Gastrocnemius medialis (tissue), 4 donors: Measurements from ENCODE around the gene TMTC2. TPM values are rescaled to one million over a fixed set of nuclear protein-coding genes. Genes with fewer than 3 reads are reported as not detected.

Source experiments
- ATAC-seq, 2 donors: fragments of 150-250 bp; one replicate each; pipeline ENCODE4 v1.9.1; 2016
- DNase-seq, 2 donors: peaks; one replicate each; pipeline ENCODE4 v3.0.0-alpha.2; 2019
- H3K27ac ChIP-seq, 4 donors: fragments of 200-600 bp; sonication (generic); 1 replicate in 1 of 4; 2 replicates in 3 of 4; pipeline ENCODE4 v1.5.1; 2016 to 2018; ENCODE audit warnings: mild to moderate bottlenecking in 2 of 4, moderate library complexity in 1 of 4
- H3K27me3 ChIP-seq, 3 donors: fragments of 200-600 bp; sonication (generic) in 2 of 3; 1 replicate in 1 of 3; 2 replicates in 2 of 3; pipeline versions ENCODE4 v1.5.1 to v1.6.0; 2016 to 2019; ENCODE audit warnings: mild to moderate bottlenecking in 1 of 3, moderate library complexity in 1 of 3
- H3K36me3 ChIP-seq, 2 donors: fragments of 200-600 bp; sonication (generic) in 1 of 2; one replicate each; pipeline ENCODE4 v1.5.1; 2017 to 2018
- H3K4me1 ChIP-seq, 2 donors: fragments of 200-600 bp; sonication (generic) in 1 of 2; one replicate each; pipeline ENCODE4 v1.5.1; 2016 to 2017; ENCODE audit warnings: mild to moderate bottlenecking in 2 of 2
- H3K4me3 ChIP-seq, 4 donors: fragments of 200-600 bp; sonication (generic) in 3 of 4; 1 replicate in 1 of 4; 2 replicates in 3 of 4; pipeline ENCODE4 v1.5.1; 2016 to 2019; ENCODE audit warnings: mild to moderate bottlenecking in 2 of 4
- H3K9me3 ChIP-seq, 3 donors: fragments of 200-600 bp; sonication (generic) in 2 of 3; 1 replicate in 1 of 3; 2 replicates in 2 of 3; pipeline ENCODE4 v1.5.1; 2016 to 2019
- CTCF ChIP-seq, 5 experiments: fragments of 450-650 bp in 3 of 5; fragments of 200-600 bp in 2 of 5; sonication (generic) in 2 of 5; IDR thresholded peaks in 4 of 5; conservative IDR thresholded peaks in 1 of 5; 1 replicate in 4 of 5; 2 replicates in 1 of 5; pipeline ENCODE4 v1.5.1; 2016 to 2019; ENCODE audit warnings: antibody characterized with exemption in 5 of 5, mild to moderate bottlenecking in 3 of 5, moderate library complexity in 3 of 5
- POLR2A ChIP-seq, 2 donors: fragments of 450-650 bp; IDR thresholded peaks; one replicate each; pipeline ENCODE4 v1.6.1; 2017; ENCODE audit warnings: antibody characterized with exemption in 2 of 2, mild to moderate bottlenecking in 2 of 2, moderate library complexity in 2 of 2
- in situ Hi-C, 4 donors: fragments of 200-750 bp; cut with MboI; loops; one replicate each; pipeline versions ENCODE4 v1.15.0 to v1.8.0; 2017; ENCODE audit warnings: low sequenced_read_pairs in 4 of 4
- intact Hi-C: fragments of 100-400 bp; cut with DNase I; formaldehyde crosslinking; loops from one replicate; pipeline ENCODE4 v1.15.1; 2023; ENCODE audit warnings: low total_unique reads
- total RNA-seq, 4 donors: library from RNA; depleted of rRNA; stranded (reverse); fragments of >200 nt; gene quantifications; one replicate each; pipeline versions ENCODE4 v1.1.0 to v1.2.3, GENCODE V29; 2016

The TMTC2 gene
- total RNA-seq, 4 donors from 2014 or later, result 1.6 to 2.5 (median 1.9) TPM

- DNase-seq (no peak), ATAC-seq (no peak)
- no peaks in the 10 kb centered on the region for H3K9me3 ChIP-seq
- no peaks in the 10 kb centered on the region for H3K4me1 ChIP-seq
- H3K4me3 ChIP-seq, result no peak overlapping the region
- no peaks in the 10 kb centered on the region for H3K27me3 ChIP-seq
- TF ChIP-seq POLR2A (IDR thresholded peaks at IDR 0.05), result no peak
- TF ChIP-seq CTCF (IDR thresholded peaks at IDR 0.05 in 4 of 5, conservative IDR thresholded peaks at IDR 0.05 in 1 of 5), result no peak
- H3K36me3 ChIP-seq, result no peaks in the 10 kb centered on the region
- intact Hi-C loops, result no loop called here
- in situ Hi-C loops, result no loop called here
- H3K27ac ChIP-seq, result no peak overlapping the region
Observed at GRCh38 chr12:82942521-82942920, 255.8 kb downstream of the TMTC2 start.

GRCh38 chr12:82942991-82943401 is 256.3 kb downstream of the TMTC2 start:
- no peaks in the 10 kb centered on the region for H3K4me1 ChIP-seq
- H3K4me3 ChIP-seq, result no peak overlapping the region
- no peak overlapping the region for H3K27ac ChIP-seq
- no peak for DNase-seq
- in situ Hi-C loops (no loop called here), intact Hi-C loops (no loop called here)
- H3K27me3 ChIP-seq, result no peaks in the 10 kb centered on the region
- no peaks in the 10 kb centered on the region for H3K9me3 ChIP-seq
- TF ChIP-seq CTCF (IDR thresholded peaks at IDR 0.05 in 4 of 5, conservative IDR thresholded peaks at IDR 0.05 in 1 of 5), result no peak
- H3K36me3 ChIP-seq, result no peaks in the 10 kb centered on the region
- no peak for ATAC-seq

- in situ Hi-C loops (no loop called here), intact Hi-C loops (no loop called here)
- Histone ChIP-seq H3K9me3 (no peaks in the 10 kb centered on the region), H3K27ac (no peak overlapping the region), H3K4me1 (no peaks in the 10 kb centered on the region), H3K27me3 (no peaks in the 10 kb centered on the region), H3K36me3 (no peaks in the 10 kb centered on the region), H3K4me3 (no peak overlapping the region)
- ATAC-seq, result no peak
- TF ChIP-seq CTCF (IDR thresholded peaks at IDR 0.05 in 4 of 5, conservative IDR thresholded peaks at IDR 0.05 in 1 of 5) (no peak), POLR2A (IDR thresholded peaks at IDR 0.05) (no peak)
- no peak for DNase-seq
Observed at GRCh38 chr12:82948491-82948890, 261.8 kb downstream of the TMTC2 start.

- Histone ChIP-seq H3K9me3 (no peaks in the 10 kb centered on the region), H3K4me1 (no peaks in the 10 kb centered on the region), H3K27me3 (no peaks in the 10 kb centered on the region), H3K4me3 (no peak overlapping the region), H3K36me3 (no peaks in the 10 kb centered on the region), H3K27ac (no peak overlapping the region)
- no peak for DNase-seq
- intact Hi-C loops, result no loop called here
- ATAC-seq, result no peak
- no peak for TF ChIP-seq CTCF (IDR thresholded peaks at IDR 0.05 in 4 of 5, conservative IDR thresholded peaks at IDR 0.05 in 1 of 5)
- TF ChIP-seq POLR2A (IDR thresholded peaks at IDR 0.05), result no peak
- in situ Hi-C loops, result no loop called here
Observed at GRCh38 chr12:82950356-82950755, 263.6 kb downstream of the TMTC2 start.

GRCh38 chr12:82952946-82953345 is 266.2 kb downstream of the TMTC2 start:
- intact Hi-C loops, result no loop called here
- Histone ChIP-seq H3K36me3 (no peaks in the 10 kb centered on the region), H3K4me1 (no peaks in the 10 kb centered on the region), H3K4me3 (no peak overlapping the region), H3K9me3 (no peaks in the 10 kb centered on the region), H3K27ac (no peak overlapping the region), H3K27me3 (no peaks in the 10 kb centered on the region)
- ATAC-seq (no peak), DNase-seq (no peak)
- TF ChIP-seq CTCF (IDR thresholded peaks at IDR 0.05 in 4 of 5, conservative IDR thresholded peaks at IDR 0.05 in 1 of 5) (no peak), POLR2A (IDR thresholded peaks at IDR 0.05) (no peak)
- in situ Hi-C loops, result no loop called here
